H9 (cell line): Measurements from ENCODE around the gene GHSR. TPM values are rescaled to one million over a fixed set of nuclear protein-coding genes. Genes with fewer than 3 reads are reported as not detected.

Experiments used
- DNase-seq: peaks from one replicate; pipeline ENCODE4 v3.0.0-alpha.2; 2017
- H2AFZ ChIP-seq: one replicate; pipeline ENCODE4 v1.6.1; 2013; ENCODE audit warnings: mild to moderate bottlenecking, low read length, control low read depth, moderate library complexity
- H2AK5ac ChIP-seq: 2 replicates; pipeline ENCODE4 v1.6.1; 2013; ENCODE audit warnings: low read length, control low read depth, mixed read lengths; ENCODE audit not compliant: insufficient read length
- H2BK120ac ChIP-seq: one replicate; pipeline ENCODE4 v1.6.1; 2013; ENCODE audit warnings: low read depth, mild to moderate bottlenecking, low read length, control low read depth, inconsistent platforms; ENCODE audit not compliant: poor library complexity, severe bottlenecking
- H2BK12ac ChIP-seq: 2 replicates; pipeline ENCODE4 v1.6.1; 2013; ENCODE audit warnings: low read length, control low read depth, mixed read lengths, low read depth; ENCODE audit not compliant: insufficient read length
- H2BK15ac ChIP-seq: 2 replicates; pipeline ENCODE4 v1.6.1; 2013; ENCODE audit warnings: low read depth, low read length, control low read depth
- H2BK20ac ChIP-seq: one replicate; pipeline ENCODE4 v1.6.1; 2013; ENCODE audit warnings: low read depth, mild to moderate bottlenecking, low read length, control low read depth, inconsistent platforms; ENCODE audit not compliant: poor library complexity, severe bottlenecking
- H2BK5ac ChIP-seq: 2 replicates; pipeline ENCODE4 v1.6.1; 2013; ENCODE audit warnings: low read length, control low read depth, mixed read lengths; ENCODE audit not compliant: insufficient read length
- H3K14ac ChIP-seq: 2 replicates; pipeline ENCODE4 v1.6.1; 2013; ENCODE audit warnings: low read length, control low read depth; ENCODE audit not compliant: insufficient read depth
- H3K18ac ChIP-seq: 2 replicates; pipeline ENCODE4 v1.6.1; 2013; ENCODE audit warnings: low read depth, mild to moderate bottlenecking, mixed read lengths, low read length, control low read depth; ENCODE audit not compliant: insufficient read length
- H3K23ac ChIP-seq: 2 replicates; pipeline ENCODE4 v1.6.1; 2013; ENCODE audit warnings: low read length, control low read depth, mixed read lengths, low read depth; ENCODE audit not compliant: insufficient read length
- H3K23me2 ChIP-seq: 2 replicates; pipeline ENCODE4 v1.6.1; 2013; ENCODE audit warnings: low read depth, mild to moderate bottlenecking, mixed read lengths, low read length, control low read depth; ENCODE audit not compliant: insufficient read length, poor library complexity, severe bottlenecking
- H3K27ac ChIP-seq: 2 replicates; pipeline ENCODE4 v1.5.1; 2013; ENCODE audit warnings: low read length, control low read depth, mixed read lengths, low read depth; ENCODE audit not compliant: insufficient read length
- H3K27me3 ChIP-seq: 2 replicates; pipeline ENCODE4 v1.6.1; 2013; ENCODE audit warnings: low read length, control low read depth, inconsistent platforms; ENCODE audit not compliant: insufficient read depth
- H3K4ac ChIP-seq: 2 replicates; pipeline ENCODE4 v1.6.1; 2013; ENCODE audit warnings: low read depth, mild to moderate bottlenecking, control low read depth, inconsistent platforms, low read length, moderate library complexity
- H3K4me1 ChIP-seq: 2 replicates; pipeline ENCODE4 v1.6.1; 2013; ENCODE audit warnings: low read length, control low read depth, inconsistent platforms; ENCODE audit not compliant: insufficient read depth
- H3K4me2 ChIP-seq: 2 replicates; pipeline ENCODE4 v1.6.1; 2013; ENCODE audit warnings: low read length, control low read depth, mixed read lengths; ENCODE audit not compliant: insufficient read length, insufficient read depth
- H3K56ac ChIP-seq: 2 replicates; pipeline ENCODE4 v1.6.1; 2013; ENCODE audit warnings: low read depth, mild to moderate bottlenecking, mixed read lengths, low read length, control low read depth; ENCODE audit not compliant: insufficient read length
- H3K79me1 ChIP-seq: 2 replicates; pipeline ENCODE4 v1.6.1; 2013; ENCODE audit warnings: low read depth, mild to moderate bottlenecking, moderate library complexity, low read length, control low read depth, inconsistent platforms; ENCODE audit not compliant: insufficient read depth, poor library complexity, severe bottlenecking
- H3K79me2 ChIP-seq: 2 replicates; pipeline ENCODE4 v1.6.1; 2013; ENCODE audit warnings: low read length, control low read depth, inconsistent platforms; ENCODE audit not compliant: insufficient read depth
- H3K9ac ChIP-seq: 2 replicates; pipeline ENCODE4 v1.6.1; 2013; ENCODE audit warnings: low read length, control low read depth, mixed read lengths; ENCODE audit not compliant: insufficient read length; ENCODE audit errors: extremely low read depth
- H3K9me3 ChIP-seq: one replicate; pipeline ENCODE4 v1.6.1; 2013; ENCODE audit warnings: low read depth, low read length, inconsistent platforms; ENCODE audit not compliant: control insufficient read depth
- H3T11ph ChIP-seq: one replicate; pipeline ENCODE4 v1.6.1; 2013; ENCODE audit warnings: mild to moderate bottlenecking, low read length, control low read depth, inconsistent platforms
- H4K20me1 ChIP-seq: one replicate; pipeline ENCODE4 v1.6.1; 2013; ENCODE audit not compliant: control insufficient read depth, insufficient read length, insufficient read depth
- H4K5ac ChIP-seq: 2 replicates; pipeline ENCODE4 v1.6.1; 2013; ENCODE audit warnings: low read depth, mild to moderate bottlenecking, mixed read lengths, low read length, control low read depth; ENCODE audit not compliant: insufficient read length
- H4K8ac ChIP-seq: replicated peaks from 2 replicates; pipeline ENCODE4 v1.6.1; 2013; ENCODE audit warnings: low read length, control low read depth, mixed read lengths, low read depth; ENCODE audit not compliant: insufficient read length
- H4K91ac ChIP-seq: 2 replicates; pipeline ENCODE4 v1.6.1; 2013; ENCODE audit warnings: low read depth, mild to moderate bottlenecking, moderate library complexity, mixed read lengths, low read length, control low read depth; ENCODE audit not compliant: insufficient read length
- H3K27ac Mint-ChIP-seq, 3 experiments: 2 replicates in 2 of 3; 3 replicates in 1 of 3; pipeline ENCODE4 v1.8.0; 2020 to 2021; ENCODE audit warnings: mixed read lengths in 3 of 3, mild to moderate bottlenecking in 1 of 3, moderate library complexity in 1 of 3
- H3K27me3 Mint-ChIP-seq: 2 replicates; pipeline ENCODE4 v1.8.0; 2021; ENCODE audit warnings: low read depth, mild to moderate bottlenecking, moderate library complexity, mixed read lengths
- H3K36me3 Mint-ChIP-seq, 3 experiments: 2 replicates in 2 of 3; 3 replicates in 1 of 3; pipeline ENCODE4 v1.8.0; 2020 to 2021; ENCODE audit warnings: low read depth in 3 of 3, mixed read lengths in 3 of 3; ENCODE audit not compliant: insufficient read depth in 1 of 3
- H3K4me1 Mint-ChIP-seq, 2 experiments: 2 replicates each; pipeline ENCODE4 v1.8.0; 2020; ENCODE audit warnings: mixed read lengths in 2 of 2
- H3K4me3 Mint-ChIP-seq, 2 experiments: 2 replicates in 1 of 2; 3 replicates in 1 of 2; pipeline ENCODE4 v1.8.0; 2020 to 2021; ENCODE audit warnings: mild to moderate bottlenecking in 2 of 2, mixed read lengths in 2 of 2, moderate library complexity in 1 of 2
- H3K9me3 Mint-ChIP-seq, 2 experiments: 2 replicates in 1 of 2; 3 replicates in 1 of 2; pipeline ENCODE4 v1.8.0; 2020; ENCODE audit warnings: mild to moderate bottlenecking in 2 of 2, mixed read lengths in 2 of 2, moderate library complexity in 1 of 2
- CTCF ChIP-seq: fragments of 200-600 bp; sonication (generic); conservative IDR thresholded peaks from 3 replicates; pipeline ENCODE4 v1.8.0; 2021; ENCODE audit warnings: antibody characterized with exemption, mild to moderate bottlenecking
- WGBS: extraction: QIAGEN DNeasy Blood & Tissue Kit; methylation state at CpG from one replicate; pipeline ENCODE4 v1.1.7; 2013; ENCODE audit warnings: missing lambda C conversion rate, low lambda C conversion rate, mixed read lengths; ENCODE audit not compliant: insufficient read length; ENCODE audit errors: extremely low coverage; 5-methylcytosine and 5-hydroxymethylcytosine counted together
- total RNA-seq: library from RNA; stranded (reverse); gene quantifications from 2 replicates; pipeline ENCODE4 v1.2.1, GENCODE V29; 2021

The GHSR gene
- total RNA-seq, 1 experiment from 2014 or later: not detected

GRCh38 chr3:172446198-172446597 lies 2.1 kb downstream of the GHSR start:
- no peak overlapping the region for H3K23ac ChIP-seq
- H3K18ac ChIP-seq: no peak overlapping the region
- H3T11ph ChIP-seq: no peak overlapping the region
- H4K5ac ChIP-seq: no peak overlapping the region
- H2BK12ac ChIP-seq: no peak overlapping the region
- H3K9me3 ChIP-seq: no peaks in the 10 kb centered on the region
- H3K14ac ChIP-seq: no peak overlapping the region
- peaks cover 7% of the 10 kb centered on the region for H3K23me2 ChIP-seq
- Mint-ChIP-seq H3K4me3 (no peak overlapping the region), H3K27me3 (peaks cover 64% of the 10 kb centered on the region), H3K9me3 (peaks cover 3 to 7% of the 10 kb centered on the region in 2 experiments; a peak in 4 of 5 replicates), H3K4me1 (peaks cover 22 to 30% of the 10 kb centered on the region in 2 experiments), H3K36me3 (peaks cover 0 to 2% (median 0%) of the 10 kb centered on the region in 3 experiments; a peak in 2 of 7 replicates), H3K27ac (no peak overlapping the region)
- no peak overlapping the region for H3K4ac ChIP-seq
- no peak overlapping the region for H2BK5ac ChIP-seq
- H3K27me3 ChIP-seq: peaks cover 35% of the 10 kb centered on the region
- H4K20me1 ChIP-seq: peaks cover 4% of the 10 kb centered on the region
- no peak overlapping the region for H2BK20ac ChIP-seq
- no peak overlapping the region for H3K9ac ChIP-seq
- H3K79me1 ChIP-seq: no peaks in the 10 kb centered on the region
- H2BK15ac ChIP-seq: no peak overlapping the region
- H3K4me2 ChIP-seq: no peak overlapping the region
- TF ChIP-seq CTCF: no peak
- H3K79me2 ChIP-seq: no peaks in the 10 kb centered on the region
- no peak overlapping the region for H4K91ac ChIP-seq
- no peak overlapping the region for H4K8ac ChIP-seq
- no peak overlapping the region for H3K56ac ChIP-seq
- H2AFZ ChIP-seq: no peak overlapping the region
- no peak overlapping the region for H2BK120ac ChIP-seq
- no peak for DNase-seq
- H3K27ac ChIP-seq: no peak overlapping the region
- H2AK5ac ChIP-seq: no peak overlapping the region
- no CpG with 5 or more reads among the region's 3 CpGs for WGBS
- no peaks in the 10 kb centered on the region for H3K4me1 ChIP-seq
